ENCODE data around the gene ARSI.

ARSI gene

DNA sequence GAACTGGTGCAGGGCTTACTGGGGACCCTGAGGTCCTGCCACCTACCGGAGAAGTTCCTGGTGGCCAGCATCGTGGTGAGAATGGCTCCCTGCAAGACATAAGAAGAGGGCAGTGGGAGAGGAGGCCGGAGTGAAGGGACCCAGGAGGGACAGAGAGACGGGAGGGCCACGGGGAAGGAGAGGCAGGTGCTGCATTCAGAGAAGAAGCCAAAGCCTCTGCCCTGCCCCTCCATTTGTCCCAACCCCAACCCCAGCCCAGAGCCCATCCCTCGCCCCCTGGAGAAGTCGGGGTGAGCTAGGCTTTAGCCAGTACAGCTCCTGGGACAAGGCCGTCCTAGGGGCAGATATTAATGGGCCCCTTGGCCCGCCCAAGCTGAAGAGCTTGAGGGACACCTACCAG is 55.0 kb downstream of the ARSI start:
- Histone ChIP-seq H3K4me3 (ENCODE audit: low read length) (no peak overlapping the region), H3K79me2 (ENCODE audit: control insufficient read depth, low read length) (no peaks in the 10 kb centered on the region), H3K27me3 (ENCODE audit: control insufficient read depth, low read length) (no peaks in the 10 kb centered on the region), H4K20me1 (ENCODE audit: control insufficient read depth, insufficient read depth, low read depth, low read length) (no peaks in the 10 kb centered on the region), H3K4me2 (ENCODE audit: low read length) (no peak overlapping the region), H3K9me3 (ENCODE audit: control insufficient read depth, insufficient read depth, low read length) (no peaks in the 10 kb centered on the region), H3K27ac (ENCODE audit: low read depth, low read length) (no peak overlapping the region), H3K36me3 (ENCODE audit: control insufficient read depth, low read length) (no peaks in the 10 kb centered on the region), H3F3A (ENCODE audit: control insufficient read depth, insufficient read depth) (no peaks in the 10 kb centered on the region), H3K9me2 (replicated peaks; ENCODE audit: control insufficient read depth, low read length) (no peaks in the 10 kb centered on the region), H3K4me1 (ENCODE audit: control insufficient read depth, low read length) (no peaks in the 10 kb centered on the region)
- TF ChIP-seq CTCF (IDR thresholded peaks at IDR 0.05; ENCODE audit: low read depth, low read length, poor library complexity, severe bottlenecking) (no peak), EZH2phosphoT487 (IDR thresholded peaks at IDR 0.05; ENCODE audit: borderline replicate concordance, low read length) (no peak)

DNA sequence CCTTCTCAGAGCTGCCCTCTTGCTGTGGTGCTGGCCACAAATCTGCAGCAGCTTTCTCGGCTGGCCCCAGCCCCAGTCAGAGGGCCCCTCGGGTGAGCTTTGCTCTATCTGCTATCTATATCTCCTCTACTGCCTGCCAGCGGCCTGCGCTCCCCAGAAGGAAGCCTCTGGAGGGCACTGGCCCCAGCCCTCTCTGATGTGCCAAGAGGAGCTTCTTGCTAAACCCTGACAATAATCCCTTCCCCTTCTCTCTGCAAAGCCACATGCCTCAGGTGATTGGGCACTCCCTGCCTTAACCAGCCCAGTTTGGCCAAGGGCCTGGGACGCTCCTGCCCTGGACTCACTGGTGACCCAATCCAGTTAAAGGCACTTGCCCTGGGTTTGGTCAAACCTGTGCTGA is 55.9 kb downstream of the ARSI start:
- Histone ChIP-seq H3F3A (ENCODE audit: control insufficient read depth, insufficient read depth) (no peaks in the 10 kb centered on the region), H3K9me3 (ENCODE audit: control insufficient read depth, insufficient read depth, low read length) (no peaks in the 10 kb centered on the region)

DNA sequence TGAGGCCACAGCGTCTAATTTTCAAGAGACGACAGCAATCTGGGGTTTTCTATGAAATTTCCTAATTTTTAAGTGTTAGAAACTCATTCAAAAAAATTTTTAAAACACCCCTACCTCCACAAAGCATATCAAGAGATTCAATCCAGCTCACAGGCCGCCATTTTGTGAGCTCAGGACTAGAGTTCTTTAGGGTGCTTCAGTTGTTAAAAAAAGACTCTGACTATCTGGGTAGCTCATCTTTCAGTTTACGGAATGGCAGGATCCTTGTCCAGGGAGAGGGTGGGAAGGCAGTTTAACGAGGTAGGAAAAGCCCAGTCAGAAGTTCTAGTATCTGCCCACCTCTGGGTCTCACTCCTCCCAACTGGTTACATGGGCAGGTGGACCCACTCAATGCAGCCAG is 56.3 kb downstream of the ARSI start:
- no peaks in the 10 kb centered on the region for H3K9me2 ChIP-seq (replicated peaks; ENCODE audit: control insufficient read depth, low read length)
- TF ChIP-seq EZH2phosphoT487 (IDR thresholded peaks at IDR 0.05; ENCODE audit: borderline replicate concordance, low read length) (no peak), CTCF (IDR thresholded peaks at IDR 0.05; ENCODE audit: low read depth, low read length, poor library complexity, severe bottlenecking) (no peak)
- no peak overlapping the region for H3K4me3 ChIP-seq (ENCODE audit: low read length)
- no peaks in the 10 kb centered on the region for H3K9me3 ChIP-seq (ENCODE audit: control insufficient read depth, insufficient read depth, low read length)
- no peaks in the 10 kb centered on the region for H3K36me3 ChIP-seq (ENCODE audit: control insufficient read depth, low read length)
- H4K20me1 ChIP-seq (ENCODE audit: control insufficient read depth, insufficient read depth, low read depth, low read length), result no peaks in the 10 kb centered on the region
- H3K79me2 ChIP-seq (ENCODE audit: control insufficient read depth, low read length), result no peaks in the 10 kb centered on the region
- no peak overlapping the region for H3K27ac ChIP-seq (ENCODE audit: low read depth, low read length)
- H3K4me2 ChIP-seq (ENCODE audit: low read length), result no peak overlapping the region
- no peaks in the 10 kb centered on the region for H3F3A ChIP-seq (ENCODE audit: control insufficient read depth, insufficient read depth)
- H3K4me1 ChIP-seq (ENCODE audit: control insufficient read depth, low read length), result no peaks in the 10 kb centered on the region
- H3K27me3 ChIP-seq (ENCODE audit: control insufficient read depth, low read length), result no peaks in the 10 kb centered on the region

More for the DNA sequence above, 55.9 kb downstream of the ARSI start:
- Histone ChIP-seq H4K20me1 (ENCODE audit: control insufficient read depth, insufficient read depth, low read depth, low read length) (no peaks in the 10 kb centered on the region), H3K4me2 (ENCODE audit: low read length) (no peak overlapping the region), H3K27ac (ENCODE audit: low read depth, low read length) (no peak overlapping the region), H3K79me2 (ENCODE audit: control insufficient read depth, low read length) (no peaks in the 10 kb centered on the region), H3K36me3 (ENCODE audit: control insufficient read depth, low read length) (no peaks in the 10 kb centered on the region), H3K4me1 (ENCODE audit: control insufficient read depth, low read length) (no peaks in the 10 kb centered on the region), H3K9me2 (replicated peaks; ENCODE audit: control insufficient read depth, low read length) (no peaks in the 10 kb centered on the region), H3K4me3 (ENCODE audit: low read length) (no peak overlapping the region), H3K27me3 (ENCODE audit: control insufficient read depth, low read length) (no peaks in the 10 kb centered on the region)
- TF ChIP-seq EZH2phosphoT487 (IDR thresholded peaks at IDR 0.05; ENCODE audit: borderline replicate concordance, low read length), result no peak
- TF ChIP-seq CTCF (IDR thresholded peaks at IDR 0.05; ENCODE audit: low read depth, low read length, poor library complexity, severe bottlenecking), result no peak
